Thyroid gland (tissue), 4 donors: ENCODE data around the gene THSD7B.

Source experiments
- CTCF ChIP-seq, 6 experiments: fragments of 200-600 bp in 3 of 6; fragments of 450-650 bp in 3 of 6; sonication (generic) in 3 of 6; IDR thresholded peaks; one replicate each; pipeline ENCODE4 v1.5.1; 2016 to 2019; ENCODE audit warnings: antibody characterized with exemption in 6 of 6, mild to moderate bottlenecking in 2 of 6, inconsistent platforms in 1 of 6, moderate library complexity in 1 of 6
- POLR2A ChIP-seq, 2 donors: fragments of 450-650 bp; IDR thresholded peaks; one replicate each; pipeline ENCODE4 v1.6.1; 2017; ENCODE audit warnings: antibody characterized with exemption in 2 of 2, mild to moderate bottlenecking in 2 of 2, moderate library complexity in 1 of 2

- TF ChIP-seq CTCF (IDR thresholded peaks at IDR 0.05) (no peak), POLR2A (IDR thresholded peaks at IDR 0.05) (no peak)
Measured at GRCh38 chr2:136783856-136784255, 18.5 kb downstream of the THSD7B start.
